ENCODE data around the gene HEXB. TPM values are rescaled to one million over a fixed set of nuclear protein-coding genes. Genes with fewer than 3 reads are reported as not detected.

The HEXB gene
- total and polyA plus RNA-seq, 9 of the 15 experiments (the other 6 are each of a cell fraction or from before 2014, with no cell fraction given), result 22.9 to 158 (median 108) TPM

- TF ChIP-seq RNF219 (CRISPR knock-in tag; IDR thresholded peaks at IDR 0.05) (no peak), HDAC2 (IDR thresholded peaks at IDR 0.05) (0 out of 2 replicates have a peak, but pooled peaks have one; percentile 35), KDM1A (IDR thresholded peaks at IDR 0.05) (0 out of 4 replicates have a peak, but pooled peaks of 1 of the 2 experiments have one; percentile 22), KAT8 (IDR thresholded peaks at IDR 0.05; ENCODE audit: low read depth) (no peak), HDAC6 (IDR thresholded peaks at IDR 0.05; ENCODE audit: low read depth, low read length) (no peak), ZNF780A (CRISPR knock-in tag; IDR thresholded peaks at IDR 0.05) (no peak), NFRKB (IDR thresholded peaks at IDR 0.05; ENCODE audit: low read depth) (peak; percentile 50; the same call in 1 of the 2 replicates), ZNF143 (CRISPR knock-in tag; IDR thresholded peaks at IDR 0.05) (no peak), CHD2 (IDR thresholded peaks at IDR 0.05; ENCODE audit: low read depth, low read length) (no peak), RCOR1 (IDR thresholded peaks at IDR 0.05; ENCODE audit: borderline replicate concordance in 1 of 2, low read depth in 2 of 2, low read length in 2 of 2) (no peak; a peak in 1 of 4 replicates), ZBTB40 (IDR thresholded peaks at IDR 0.05) (peak; percentile 40; the same call in 1 of the 2 replicates), ZBTB40 (CRISPR knock-in tag; IDR thresholded peaks at IDR 0.05) (no peak), ZNF384 (IDR thresholded peaks at IDR 0.05; ENCODE audit: low read depth, low read length) (no peak), U2AF2 (optimal IDR thresholded peaks at IDR 0.05; ENCODE audit: low read depth, low read length) (no peak), MTF1 (CRISPR knock-in tag; IDR thresholded peaks at IDR 0.05; ENCODE audit: borderline replicate concordance) (no peak), CREB1 (IDR thresholded peaks at IDR 0.05) (no peak), CREB1 (CRISPR knock-in tag; IDR thresholded peaks at IDR 0.05) (peak; percentile 24; the same call in 1 of the 2 replicates)
These were observed at the start of gene HEXB (continued) for GRCh38 chr5:74684900-74685851.
